Panc1 (cell line): Measurements from ENCODE around the gene CAPN10. TPM values are rescaled to one million over a fixed set of nuclear protein-coding genes. Genes with fewer than 3 reads are reported as not detected.

Experiments
- ATAC-seq: fragments of 200-7000 bp; cut with Tn5 transposase; 2 replicates; pipeline ENCODE4 v1.9.1; 2020; ENCODE audit warnings: mild to moderate bottlenecking, moderate library complexity
- BruUV-seq: library from RNA; stranded (reverse); fragments of 400-500 nt; replicated peaks from 2 replicates; lab custom pipeline; 2021; lab: Mats Ljungman, UMichigan
- CTCF ChIA-PET: fragments of 300-600 bp; sonication (Branson Sonifier 250); formaldehyde crosslinking; loops from one replicate; lab custom pipeline; 2022; ENCODE audit warnings: antibody characterized with exemption; lab: Charles Lee
- POLR2A ChIA-PET: fragments of 300-600 bp; sonication (Branson Sonifier 250); formaldehyde crosslinking; loops from one replicate; lab custom pipeline; 2022; ENCODE audit warnings: antibody characterized with exemption; lab: Charles Lee
- DNase-seq: peaks from one replicate; pipeline ENCODE4 v3.0.0-alpha.2; 2010; ENCODE audit warnings: low read depth, low spot score
- H3K27ac ChIP-seq: 2 replicates; pipeline ENCODE4 v1.5.1; 2011; ENCODE audit warnings: mild to moderate bottlenecking, low read length, inconsistent platforms
- H3K27me3 ChIP-seq: fragments of 200-500 bp; sonication (Bioruptor generic); 2 replicates; pipeline ENCODE4 v1.6.0; 2014; ENCODE audit warnings: low read length, inconsistent platforms; ENCODE audit not compliant: control insufficient read depth, insufficient read depth
- H3K36me3 ChIP-seq: fragments of 200-500 bp; sonication (Bioruptor generic); 2 replicates; pipeline ENCODE4 v1.5.1; 2014; ENCODE audit warnings: inconsistent platforms, mild to moderate bottlenecking, low read length, moderate library complexity; ENCODE audit not compliant: control insufficient read depth, insufficient read depth
- H3K4me1 ChIP-seq: 2 replicates; pipeline ENCODE4 v1.5.1; 2011; ENCODE audit warnings: inconsistent platforms, mild to moderate bottlenecking, low read length, moderate library complexity; ENCODE audit not compliant: control insufficient read depth, insufficient read depth
- H3K4me3 ChIP-seq, 2 experiments: 2 replicates each; pipeline ENCODE4 v1.5.1; 2011 to 2012; ENCODE audit warnings: low read depth in 2 of 2, low read length in 2 of 2, mild to moderate bottlenecking in 2 of 2, inconsistent platforms in 1 of 2, moderate library complexity in 1 of 2
- H3K9me3 ChIP-seq: fragments of 200-500 bp; sonication (Bioruptor generic); 2 replicates; pipeline ENCODE4 v1.5.1; 2014; ENCODE audit warnings: low read depth, mild to moderate bottlenecking, inconsistent platforms, low read length, moderate library complexity; ENCODE audit not compliant: control insufficient read depth, insufficient read depth
- POLR2AphosphoS5 ChIP-seq: IDR thresholded peaks from 2 replicates; pipeline ENCODE4 v1.6.1; 2012; ENCODE audit warnings: mild to moderate bottlenecking, low read depth, low read length, moderate library complexity
- SIN3A ChIP-seq: IDR thresholded peaks from 2 replicates; pipeline ENCODE4 v1.6.1; 2012; ENCODE audit warnings: low read depth, mild to moderate bottlenecking, low read length, moderate library complexity, borderline replicate concordance; ENCODE audit not compliant: insufficient read depth
- TCF7L2 ChIP-seq: IDR thresholded peaks from 2 replicates; pipeline ENCODE4 v1.6.1; 2011; ENCODE audit warnings: mild to moderate bottlenecking, low read depth, low read length, inconsistent platforms
- in situ Hi-C: cut with HindIII; loops from 2 replicates; pipeline ENCODE4 v1.10.0; 2016; ENCODE audit warnings: low sequenced_read_pairs, low pct_unique_long_range_greater_than_20kb
- intact Hi-C: fragments of 100-400 bp; cut with micrococcal nuclease; formaldehyde crosslinking; loops from one replicate; pipeline ENCODE4 v1.10.0; 2022; ENCODE audit not compliant: unreplicated experiment
- total RNA-seq: library from RNA; stranded (reverse); gene quantifications from one replicate; pipeline ENCODE4 v1.2.1, GENCODE V29; 2021; ENCODE audit not compliant: unreplicated experiment
- TF ChIP-seq, protein P1 (sequence below), 2 experiments: IDR thresholded peaks; 2 replicates each; pipeline ENCODE4 v1.6.1; 2011 to 2012; ENCODE audit warnings: low read depth in 2 of 2, control low read depth in 1 of 2, low read length in 1 of 2, mild to moderate bottlenecking in 1 of 2, moderate library complexity in 1 of 2; ENCODE audit not compliant: insufficient read depth in 1 of 2
- TF ChIP-seq, protein P2 (sequence below): fragments of 450-650 bp; IDR thresholded peaks from 2 replicates; pipeline ENCODE4 v1.5.1; 2017; ENCODE audit warnings: mild to moderate bottlenecking

CAPN10 gene
- total RNA-seq, 1 experiment from 2014 or later, result 38.6 TPM

DNA sequence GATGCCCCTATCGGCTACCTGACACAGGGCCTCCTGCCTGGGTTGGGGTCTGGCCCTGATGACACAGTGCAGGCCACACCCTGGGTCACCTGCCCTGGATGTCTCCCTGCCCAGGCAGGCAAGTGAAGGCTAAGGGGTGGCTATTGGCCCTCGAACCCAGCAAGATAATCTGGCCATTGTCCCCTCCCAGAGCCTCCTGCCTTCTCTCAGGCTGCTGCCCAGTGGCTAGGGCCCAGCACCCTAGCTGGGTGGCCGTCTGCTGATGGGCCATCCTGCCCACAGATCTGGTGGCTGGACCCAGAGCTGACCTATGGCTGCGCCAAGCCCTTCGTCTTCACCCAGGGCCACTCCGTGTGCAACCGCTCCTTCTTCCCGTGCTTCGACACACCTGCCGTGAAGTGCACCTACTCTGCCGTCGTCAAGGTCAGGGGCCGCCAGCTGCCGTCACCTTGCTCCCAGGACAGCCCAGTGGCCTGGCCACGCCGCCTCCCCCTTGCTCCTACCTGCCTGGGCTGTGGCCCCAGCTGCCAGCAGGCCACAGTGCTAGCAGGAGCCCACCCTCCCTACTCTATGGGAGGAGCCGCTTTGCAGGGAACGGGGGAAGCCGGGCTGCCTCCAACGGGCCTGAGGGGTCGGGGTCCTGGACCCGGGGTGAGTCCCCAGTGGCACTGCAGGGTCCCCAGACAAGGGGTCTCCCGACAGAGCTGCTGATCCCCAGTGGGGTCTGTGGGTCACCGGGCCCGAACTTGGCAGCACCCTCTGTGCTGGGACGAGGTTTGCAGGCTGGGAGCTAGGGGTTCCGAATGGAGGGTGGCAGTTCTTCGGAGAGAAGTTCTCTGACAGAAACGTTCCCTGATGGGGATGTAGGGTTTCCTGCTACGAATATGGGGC is 14.1 kb upstream of the CAPN10 start:
- Histone ChIP-seq H3K9me3 (no peaks in the 10 kb centered on the region), H3K27me3 (no peaks in the 10 kb centered on the region), H3K27ac (no peak overlapping the region), H3K4me3 (no peak overlapping the region), H3K36me3 (no peaks in the 10 kb centered on the region), H3K4me1 (peaks cover 10% of the 10 kb centered on the region)
- in situ Hi-C loops, result no loop called here
- ATAC-seq (no peak), DNase-seq (no peak)
- POLR2A ChIA-PET, result no interaction called here
- CTCF ChIA-PET, result no interaction called here
- intact Hi-C loops, result no loop called here
- no peak for TF ChIP-seq SIN3A
- TF ChIP-seq TCF7L2, result no peak
- no peak for TF ChIP-seq POLR2AphosphoS5
- TF ChIP-seq, protein P1, sequence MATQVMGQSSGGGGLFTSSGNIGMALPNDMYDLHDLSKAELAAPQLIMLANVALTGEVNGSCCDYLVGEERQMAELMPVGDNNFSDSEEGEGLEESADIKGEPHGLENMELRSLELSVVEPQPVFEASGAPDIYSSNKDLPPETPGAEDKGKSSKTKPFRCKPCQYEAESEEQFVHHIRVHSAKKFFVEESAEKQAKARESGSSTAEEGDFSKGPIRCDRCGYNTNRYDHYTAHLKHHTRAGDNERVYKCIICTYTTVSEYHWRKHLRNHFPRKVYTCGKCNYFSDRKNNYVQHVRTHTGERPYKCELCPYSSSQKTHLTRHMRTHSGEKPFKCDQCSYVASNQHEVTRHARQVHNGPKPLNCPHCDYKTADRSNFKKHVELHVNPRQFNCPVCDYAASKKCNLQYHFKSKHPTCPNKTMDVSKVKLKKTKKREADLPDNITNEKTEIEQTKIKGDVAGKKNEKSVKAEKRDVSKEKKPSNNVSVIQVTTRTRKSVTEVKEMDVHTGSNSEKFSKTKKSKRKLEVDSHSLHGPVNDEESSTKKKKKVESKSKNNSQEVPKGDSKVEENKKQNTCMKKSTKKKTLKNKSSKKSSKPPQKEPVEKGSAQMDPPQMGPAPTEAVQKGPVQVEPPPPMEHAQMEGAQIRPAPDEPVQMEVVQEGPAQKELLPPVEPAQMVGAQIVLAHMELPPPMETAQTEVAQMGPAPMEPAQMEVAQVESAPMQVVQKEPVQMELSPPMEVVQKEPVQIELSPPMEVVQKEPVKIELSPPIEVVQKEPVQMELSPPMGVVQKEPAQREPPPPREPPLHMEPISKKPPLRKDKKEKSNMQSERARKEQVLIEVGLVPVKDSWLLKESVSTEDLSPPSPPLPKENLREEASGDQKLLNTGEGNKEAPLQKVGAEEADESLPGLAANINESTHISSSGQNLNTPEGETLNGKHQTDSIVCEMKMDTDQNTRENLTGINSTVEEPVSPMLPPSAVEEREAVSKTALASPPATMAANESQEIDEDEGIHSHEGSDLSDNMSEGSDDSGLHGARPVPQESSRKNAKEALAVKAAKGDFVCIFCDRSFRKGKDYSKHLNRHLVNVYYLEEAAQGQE (IDR thresholded peaks at IDR 0.05; ENCODE audit: insufficient read depth in 1 of 2, low read depth in 2 of 2, low read length in 1 of 2), result no peak
- TF ChIP-seq, protein P2, sequence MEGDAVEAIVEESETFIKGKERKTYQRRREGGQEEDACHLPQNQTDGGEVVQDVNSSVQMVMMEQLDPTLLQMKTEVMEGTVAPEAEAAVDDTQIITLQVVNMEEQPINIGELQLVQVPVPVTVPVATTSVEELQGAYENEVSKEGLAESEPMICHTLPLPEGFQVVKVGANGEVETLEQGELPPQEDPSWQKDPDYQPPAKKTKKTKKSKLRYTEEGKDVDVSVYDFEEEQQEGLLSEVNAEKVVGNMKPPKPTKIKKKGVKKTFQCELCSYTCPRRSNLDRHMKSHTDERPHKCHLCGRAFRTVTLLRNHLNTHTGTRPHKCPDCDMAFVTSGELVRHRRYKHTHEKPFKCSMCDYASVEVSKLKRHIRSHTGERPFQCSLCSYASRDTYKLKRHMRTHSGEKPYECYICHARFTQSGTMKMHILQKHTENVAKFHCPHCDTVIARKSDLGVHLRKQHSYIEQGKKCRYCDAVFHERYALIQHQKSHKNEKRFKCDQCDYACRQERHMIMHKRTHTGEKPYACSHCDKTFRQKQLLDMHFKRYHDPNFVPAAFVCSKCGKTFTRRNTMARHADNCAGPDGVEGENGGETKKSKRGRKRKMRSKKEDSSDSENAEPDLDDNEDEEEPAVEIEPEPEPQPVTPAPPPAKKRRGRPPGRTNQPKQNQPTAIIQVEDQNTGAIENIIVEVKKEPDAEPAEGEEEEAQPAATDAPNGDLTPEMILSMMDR, result no peak
- no TSS peak for BruUV-seq

DNA sequence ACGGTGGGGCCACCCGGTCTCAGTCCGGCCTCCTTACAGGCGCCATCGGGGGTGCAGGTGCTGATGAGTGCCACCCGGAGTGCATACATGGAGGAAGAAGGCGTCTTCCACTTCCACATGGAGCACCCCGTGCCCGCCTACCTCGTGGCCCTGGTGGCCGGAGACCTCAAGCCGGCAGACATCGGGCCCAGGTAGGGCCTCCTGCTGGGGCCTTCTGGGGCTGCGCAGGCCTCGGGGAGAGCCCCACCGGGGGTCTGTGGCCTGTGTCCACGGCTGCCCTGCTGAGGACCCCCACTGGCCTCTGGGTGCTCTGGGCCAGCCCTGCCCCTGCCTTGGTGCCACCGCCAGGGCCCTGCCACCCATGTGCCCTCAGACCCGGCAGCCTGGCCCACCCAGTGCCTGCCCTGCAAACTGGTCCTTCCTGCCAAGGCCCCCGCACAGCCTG is 13.4 kb upstream of the CAPN10 start:
- H3K36me3 ChIP-seq, result no peaks in the 10 kb centered on the region
- POLR2A ChIA-PET, result no interaction called here
- H3K4me1 ChIP-seq, result peaks cover 9% of the 10 kb centered on the region
- no TSS peak for BruUV-seq
- no peak for TF ChIP-seq TCF7L2
- TF ChIP-seq, protein P1 (IDR thresholded peaks at IDR 0.05; ENCODE audit: insufficient read depth in 1 of 2, low read depth in 2 of 2, low read length in 1 of 2), result no peak
- no peak for TF ChIP-seq SIN3A
- TF ChIP-seq POLR2AphosphoS5, result no peak
- TF ChIP-seq, protein P2, result no peak
- H3K27ac ChIP-seq, result no peak overlapping the region
- H3K9me3 ChIP-seq, result no peaks in the 10 kb centered on the region
- in situ Hi-C loops (no loop called here), intact Hi-C loops (no loop called here)
- CTCF ChIA-PET, result no interaction called here
- no peak overlapping the region for H3K4me3 ChIP-seq
- ATAC-seq, result no peak
- DNase-seq, result no peak
- no peaks in the 10 kb centered on the region for H3K27me3 ChIP-seq
